Dendritic cell treated with granulocyte-macrophage colony-stimulating factor and Interleukin-4, amounts not matched to agents 40 ng/mL and 50 ng/mL, for 4 days (primary cell): ENCODE measurements around the gene HPSE2.
"Not testable (repeated sequence)": the region's sequence is repeated elsewhere in the genome, so short reads cannot be mapped to it uniquely, and the experiment has no call there.

Experiments used
- H3K27ac Mint-ChIP-seq: one replicate; pipeline ENCODE4 v1.8.0; 2022; ENCODE audit warnings: mild to moderate bottlenecking, mixed read lengths
- H3K27me3 Mint-ChIP-seq: one replicate; pipeline ENCODE4 v1.8.0; 2022; ENCODE audit warnings: mild to moderate bottlenecking, mixed read lengths
- H3K36me3 Mint-ChIP-seq: one replicate; pipeline ENCODE4 v1.8.0; 2022; ENCODE audit warnings: low read depth, mixed read lengths
- H3K4me1 Mint-ChIP-seq: one replicate; pipeline ENCODE4 v1.8.0; 2022; ENCODE audit warnings: low read depth, mixed read lengths
- H3K4me3 Mint-ChIP-seq: one replicate; pipeline ENCODE4 v1.8.0; 2022; ENCODE audit warnings: mild to moderate bottlenecking, moderate library complexity, mixed read lengths
- H3K9me3 Mint-ChIP-seq: one replicate; pipeline ENCODE4 v1.8.0; 2022; ENCODE audit warnings: mixed read lengths
- intact Hi-C: fragments of 100-400 bp; cut with micrococcal nuclease; formaldehyde crosslinking; loops from one replicate; pipeline ENCODE4 v1.15.0; 2022

Gene HPSE2

GRCh38 chr10:98524124-98524523 is 711.5 kb downstream of the HPSE2 start:
- H3K27ac Mint-ChIP-seq = no peak overlapping the region
- H3K27me3 Mint-ChIP-seq = no peaks in the 10 kb centered on the region
- no peak overlapping the region for H3K4me3 Mint-ChIP-seq
- no peaks in the 10 kb centered on the region for H3K9me3 Mint-ChIP-seq
- no peaks in the 10 kb centered on the region for H3K36me3 Mint-ChIP-seq
- intact Hi-C loops = no loop called here
- no peaks in the 10 kb centered on the region for H3K4me1 Mint-ChIP-seq

GRCh38 chr10:98519841-98520240 is 715.8 kb downstream of the HPSE2 start:
- intact Hi-C loops = no loop called here
- Mint-ChIP-seq H3K36me3 (no peaks in the 10 kb centered on the region), H3K4me3 (no peak overlapping the region), H3K9me3 (no peaks in the 10 kb centered on the region), H3K27ac (no peak overlapping the region), H3K27me3 (peaks cover 7% of the 10 kb centered on the region), H3K4me1 (no peaks in the 10 kb centered on the region)

DNA sequence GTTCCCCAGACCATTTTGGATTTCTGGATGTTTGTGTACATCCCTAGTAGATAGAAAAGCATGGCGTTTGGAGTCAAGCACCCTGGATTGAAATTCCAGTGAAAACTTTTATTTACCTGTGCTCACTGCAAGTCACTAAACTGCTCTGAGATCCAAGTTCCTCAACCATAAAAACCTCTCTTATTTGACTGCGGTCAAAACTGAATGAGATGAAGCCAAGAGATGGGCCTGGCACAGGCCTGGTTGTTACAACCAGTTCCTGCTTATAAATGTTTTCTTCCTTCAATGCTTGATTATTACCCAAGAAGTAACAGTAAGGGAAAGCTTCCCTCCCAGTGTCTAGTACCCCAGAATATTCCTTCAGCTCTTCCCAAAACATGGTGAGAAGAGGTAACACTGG is 718.0 kb downstream of the HPSE2 start:
- peaks cover 8% of the 10 kb centered on the region for H3K27me3 Mint-ChIP-seq
- H3K27ac Mint-ChIP-seq = no peak overlapping the region

GRCh38 chr10:98516352-98516751 is 719.3 kb downstream of the HPSE2 start:
- Mint-ChIP-seq H3K27ac (no peak overlapping the region), H3K4me1 (no peaks in the 10 kb centered on the region), H3K27me3 (peaks cover 8% of the 10 kb centered on the region), H3K4me3 (no peak overlapping the region), H3K36me3 (no peaks in the 10 kb centered on the region), H3K9me3 (peaks cover 5% of the 10 kb centered on the region)
- intact Hi-C loops = no loop called here

More for the DNA sequence above, 718.0 kb downstream of the HPSE2 start:
- no peak overlapping the region for H3K4me3 Mint-ChIP-seq
- intact Hi-C loops = no loop called here
- no peaks in the 10 kb centered on the region for H3K36me3 Mint-ChIP-seq
- H3K4me1 Mint-ChIP-seq = no peaks in the 10 kb centered on the region
- H3K9me3 Mint-ChIP-seq = peaks cover 5% of the 10 kb centered on the region

GRCh38 chr10:98513704-98514103 is 721.9 kb downstream of the HPSE2 start:
- no peaks in the 10 kb centered on the region for H3K36me3 Mint-ChIP-seq
- peaks cover 5% of the 10 kb centered on the region for H3K9me3 Mint-ChIP-seq
- H3K27ac Mint-ChIP-seq = no peak overlapping the region
- peaks cover 12% of the 10 kb centered on the region for H3K27me3 Mint-ChIP-seq
- intact Hi-C loops = no loop called here
- H3K4me1 Mint-ChIP-seq = no peaks in the 10 kb centered on the region
- H3K4me3 Mint-ChIP-seq = no peak overlapping the region

GRCh38 chr10:98511876-98512275 is 723.8 kb downstream of the HPSE2 start:
- H3K4me3 Mint-ChIP-seq = no peak overlapping the region
- H3K4me1 Mint-ChIP-seq = no peaks in the 10 kb centered on the region
- H3K36me3 Mint-ChIP-seq = no peaks in the 10 kb centered on the region
- no peak overlapping the region for H3K27ac Mint-ChIP-seq
- H3K27me3 Mint-ChIP-seq = peaks cover 10% of the 10 kb centered on the region
- peaks cover 5% of the 10 kb centered on the region for H3K9me3 Mint-ChIP-seq
- intact Hi-C loops = no loop called here

- intact Hi-C loops = no loop called here
- Mint-ChIP-seq H3K36me3 (no peaks in the 10 kb centered on the region), H3K27ac (no peak overlapping the region), H3K27me3 (peaks cover 7% of the 10 kb centered on the region), H3K9me3 (peaks cover 5% of the 10 kb centered on the region), H3K4me1 (no peaks in the 10 kb centered on the region), H3K4me3 (no peak overlapping the region)
These were observed 725.1 kb downstream of the HPSE2 start for GRCh38 chr10:98510412-98510995.

GRCh38 chr10:98509745-98510144 is 725.9 kb downstream of the HPSE2 start:
- peaks cover 7% of the 10 kb centered on the region for H3K27me3 Mint-ChIP-seq
- H3K27ac Mint-ChIP-seq = no peak overlapping the region
- H3K36me3 Mint-ChIP-seq = no peaks in the 10 kb centered on the region
- no peaks in the 10 kb centered on the region for H3K4me1 Mint-ChIP-seq
- intact Hi-C loops = no loop called here
- H3K4me3 Mint-ChIP-seq = no peak overlapping the region
- peaks cover 5% of the 10 kb centered on the region for H3K9me3 Mint-ChIP-seq

DNA sequence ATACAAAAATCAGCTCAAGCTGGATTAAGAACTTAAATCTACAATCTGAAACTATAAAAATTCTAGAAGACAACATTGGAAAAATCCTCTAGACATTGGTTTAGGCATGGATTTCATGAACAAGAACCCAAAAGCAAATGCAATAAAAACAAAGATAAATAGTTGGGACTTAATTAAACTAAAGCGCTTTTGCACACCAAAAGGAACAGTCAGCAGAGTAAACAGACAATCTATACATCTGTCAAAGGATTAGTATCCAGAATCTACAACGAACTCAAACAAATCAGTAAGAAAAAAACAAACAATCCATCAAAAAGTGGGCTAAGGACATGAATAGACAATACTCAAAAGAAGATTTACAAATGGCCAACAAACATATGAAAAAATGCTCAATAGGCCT is 733.1 kb downstream of the HPSE2 start:
- H3K27me3 Mint-ChIP-seq, intact Hi-C loops, H3K36me3 Mint-ChIP-seq, H3K27ac Mint-ChIP-seq, H3K4me1 Mint-ChIP-seq, H3K4me3 Mint-ChIP-seq: not testable (repeated sequence)
- peaks cover 11% of the 10 kb centered on the region for H3K9me3 Mint-ChIP-seq

GRCh38 chr10:98492763-98493162 is 742.9 kb downstream of the HPSE2 start:
- intact Hi-C loops = no loop called here
- Mint-ChIP-seq H3K4me1 (peaks cover 11% of the 10 kb centered on the region), H3K36me3 (no peaks in the 10 kb centered on the region), H3K4me3 (no peak overlapping the region), H3K9me3 (peaks cover 14% of the 10 kb centered on the region), H3K27me3 (peaks cover 3% of the 10 kb centered on the region), H3K27ac (no peak overlapping the region)

GRCh38 chr10:98489561-98490481 is 745.8 kb downstream of the HPSE2 start:
- no peaks in the 10 kb centered on the region for H3K36me3 Mint-ChIP-seq
- intact Hi-C loops = no loop called here
- no peaks in the 10 kb centered on the region for H3K9me3 Mint-ChIP-seq

GRCh38 chr10:98488669-98489430 is 746.8 kb downstream of the HPSE2 start:
- Mint-ChIP-seq H3K4me3 (no peak overlapping the region), H3K4me1 (peaks cover 6% of the 10 kb centered on the region), H3K27me3 (peaks cover 3% of the 10 kb centered on the region), H3K36me3 (no peaks in the 10 kb centered on the region), H3K27ac (no peak overlapping the region), H3K9me3 (no peaks in the 10 kb centered on the region)
- intact Hi-C loops = no loop called here

More at GRCh38 chr10:98489561-98490481, 745.8 kb downstream of the HPSE2 start:
- Mint-ChIP-seq H3K27me3 (peaks cover 3% of the 10 kb centered on the region), H3K4me1 (peaks cover 11% of the 10 kb centered on the region), H3K4me3 (no peak overlapping the region), H3K27ac (no peak overlapping the region)

- intact Hi-C loops = no loop called here
These were observed 748.0 kb downstream of the HPSE2 start for GRCh38 chr10:98487649-98488048.

GRCh38 chr10:98486421-98486820 is 749.2 kb downstream of the HPSE2 start:
- intact Hi-C loops = no loop called here
- no peaks in the 10 kb centered on the region for H3K36me3 Mint-ChIP-seq
- H3K27me3 Mint-ChIP-seq = peaks cover 4% of the 10 kb centered on the region
- H3K4me3 Mint-ChIP-seq = no peak overlapping the region
- peaks cover 6% of the 10 kb centered on the region for H3K4me1 Mint-ChIP-seq
- H3K27ac Mint-ChIP-seq = no peak overlapping the region
- no peaks in the 10 kb centered on the region for H3K9me3 Mint-ChIP-seq

More at GRCh38 chr10:98487649-98488048, 748.0 kb downstream of the HPSE2 start:
- peaks cover 6% of the 10 kb centered on the region for H3K4me1 Mint-ChIP-seq
- peaks cover 3% of the 10 kb centered on the region for H3K27me3 Mint-ChIP-seq
- no peak overlapping the region for H3K27ac Mint-ChIP-seq
- H3K9me3 Mint-ChIP-seq = no peaks in the 10 kb centered on the region
- H3K4me3 Mint-ChIP-seq = no peak overlapping the region
- H3K36me3 Mint-ChIP-seq = no peaks in the 10 kb centered on the region
